Hematopoietic multipotent progenitor cell treated with erythropoietin and hydrocortisone succinate and interleukin-3 and kit ligand, for 6 days (in vitro differentiated cells): ENCODE data around the gene RAB12.

Experiments used
- DNase-seq: peaks from one replicate; pipeline ENCODE4 v3.0.0-alpha.2; 2015

Gene RAB12

DNA sequence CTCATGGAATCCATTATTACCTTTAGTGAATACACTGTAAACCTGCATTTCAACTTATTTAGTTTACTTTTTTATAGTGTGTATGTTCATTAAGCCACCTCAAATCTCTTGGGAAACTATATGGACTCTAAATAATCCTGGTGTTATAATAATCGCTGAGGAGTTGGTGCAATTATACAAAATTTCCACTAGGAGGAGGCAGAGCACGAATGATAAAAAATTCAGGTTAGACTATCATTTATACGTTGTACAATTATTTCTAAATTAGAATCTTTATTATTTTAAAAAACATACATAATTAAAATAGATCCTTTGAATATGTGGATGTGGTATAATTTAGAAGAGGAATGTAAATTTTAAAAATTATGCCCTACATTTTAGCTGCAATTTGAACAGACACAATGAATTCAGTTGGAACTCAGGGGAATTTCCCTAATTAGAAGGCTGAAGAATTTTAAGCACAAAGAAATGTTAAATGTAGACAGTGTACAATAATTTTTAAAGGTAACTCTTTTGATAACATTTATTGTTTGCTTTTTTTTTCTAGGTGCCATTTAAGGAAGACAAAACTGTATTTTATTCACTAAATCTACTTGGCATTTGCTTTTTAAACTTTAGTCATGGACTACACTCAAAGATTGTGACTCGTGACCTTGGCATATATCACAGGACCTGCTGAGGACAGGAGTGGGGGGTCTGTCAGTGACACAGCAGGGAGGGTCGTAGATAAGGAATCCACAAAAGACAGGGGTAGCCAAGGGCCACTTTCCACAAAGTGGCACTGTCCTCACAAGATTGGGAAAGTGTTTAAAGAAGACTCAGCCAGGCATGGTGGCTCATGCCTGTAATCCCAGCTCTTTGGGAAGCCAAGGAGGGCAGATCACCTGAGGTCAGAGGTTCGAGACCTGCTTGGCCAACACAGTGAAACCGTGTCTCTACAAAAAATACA lies 45.5 kb downstream of the RAB12 start:
- peak; percentile 65 for DNase-seq

DNA sequence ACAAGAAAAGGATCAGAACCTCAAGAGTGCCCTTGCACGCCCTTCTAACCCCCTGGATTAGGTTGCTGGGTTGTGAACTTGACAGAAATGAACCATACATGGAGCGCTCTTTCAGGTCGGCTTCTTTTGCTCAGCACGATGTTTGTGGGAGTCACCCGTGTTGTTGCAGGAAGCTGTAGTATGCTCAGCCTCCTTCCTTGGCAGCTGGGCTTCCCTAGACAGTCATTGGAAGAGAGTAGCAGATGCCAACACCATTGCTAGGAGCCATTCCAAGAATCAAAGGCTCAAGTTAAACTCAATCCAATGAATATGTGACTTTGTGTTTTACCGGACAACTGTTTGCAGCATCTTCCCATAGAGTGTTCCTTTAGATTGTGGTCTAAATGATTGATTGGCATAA lies 47.0 kb downstream of the RAB12 start:
- DNase-seq, result no peak

DNA sequence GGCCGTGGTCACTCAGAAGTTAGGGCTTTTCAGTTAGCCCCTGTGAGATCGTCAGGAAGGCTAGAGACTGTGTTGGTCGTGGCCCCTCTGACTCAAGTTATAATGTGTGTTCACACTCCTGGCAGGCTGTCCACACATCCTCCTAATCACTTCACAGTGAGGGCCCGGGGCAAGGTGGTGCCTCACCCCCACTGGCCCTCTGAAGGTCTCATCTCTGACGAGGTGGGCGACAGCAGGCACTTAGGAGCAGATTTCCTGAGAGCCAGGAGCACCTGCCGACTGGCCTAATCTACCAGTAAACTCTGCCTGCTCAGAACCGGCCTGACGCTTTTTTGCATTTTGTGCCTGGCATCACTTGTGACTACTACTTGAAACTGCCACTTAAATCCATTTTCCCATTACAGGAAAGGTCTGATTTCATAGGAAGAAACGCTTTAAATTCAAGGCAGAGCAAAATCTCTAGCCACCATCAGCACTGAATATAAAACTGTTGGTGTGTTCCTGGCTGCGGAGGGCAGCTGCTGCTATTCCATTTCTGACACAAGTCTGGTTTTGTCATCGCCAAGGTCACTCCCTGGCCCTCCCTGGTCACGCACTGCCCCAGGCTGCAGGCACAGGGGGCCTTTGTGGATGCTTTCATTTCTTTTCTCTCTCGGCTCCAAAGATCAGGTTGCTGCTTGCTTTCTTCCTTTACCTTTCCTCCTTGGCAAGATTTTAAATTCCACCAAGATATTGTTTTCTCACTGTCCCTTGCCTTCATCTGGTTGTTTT lies 48.0 kb downstream of the RAB12 start:
- DNase-seq, result no peak

DNA sequence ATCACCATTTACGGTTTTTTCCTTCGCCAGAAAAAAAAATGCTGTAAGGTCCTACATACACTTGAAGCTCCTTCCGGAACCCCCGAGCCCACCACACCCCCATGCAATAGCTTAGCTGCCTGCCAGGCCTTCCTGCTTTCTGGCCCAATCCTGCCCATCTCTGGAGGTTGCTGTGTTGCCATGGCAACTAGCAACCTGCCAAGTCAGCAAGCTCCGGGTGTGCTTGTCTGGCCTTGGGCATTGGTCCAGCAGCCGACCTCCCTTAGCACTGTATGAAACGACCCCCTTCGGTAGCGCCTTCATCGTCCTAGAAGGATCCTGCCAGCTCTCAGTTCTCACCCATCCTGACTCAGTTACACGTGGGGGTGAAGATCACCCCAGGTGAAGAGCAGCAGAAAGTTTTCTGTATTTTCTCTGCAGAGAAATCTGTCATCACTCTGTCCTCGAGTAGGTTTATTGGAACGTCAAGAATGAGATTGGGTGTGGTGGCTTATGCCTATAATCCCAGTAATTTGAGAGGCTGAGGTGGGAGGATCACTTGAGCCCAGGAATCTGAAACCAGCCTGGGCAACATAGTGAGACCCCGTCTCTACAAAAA lies 48.7 kb downstream of the RAB12 start:
- no peak for DNase-seq

DNA sequence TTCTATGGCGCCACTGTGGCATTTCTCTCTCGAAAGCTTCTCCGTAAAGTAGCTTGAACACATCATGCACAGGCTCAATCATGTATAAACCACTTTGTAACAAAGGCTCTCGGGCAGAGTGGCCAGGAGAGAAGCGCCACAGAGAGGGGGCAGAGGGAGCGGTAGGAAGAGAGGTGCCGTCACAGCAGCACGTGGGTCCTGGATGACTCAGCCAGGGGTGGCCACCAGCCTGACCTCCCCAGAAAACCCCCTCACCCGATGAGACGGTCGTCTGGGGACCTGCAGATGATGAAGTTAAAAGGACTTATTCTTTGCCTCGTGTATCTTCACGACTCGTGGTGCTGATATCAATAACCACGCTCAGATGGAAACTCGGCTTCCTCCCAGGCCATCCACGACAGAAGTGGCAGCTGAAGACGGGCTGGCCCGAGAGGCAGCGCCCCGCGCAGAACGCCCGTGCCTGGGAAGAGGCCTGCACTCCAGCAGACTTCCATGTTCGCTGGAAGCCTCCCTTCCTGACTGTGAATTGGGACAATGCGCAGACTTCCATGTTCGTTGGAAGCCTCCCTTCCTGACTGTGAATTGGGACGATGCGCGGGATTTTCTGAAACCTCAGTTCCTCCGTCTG lies 49.7 kb downstream of the RAB12 start:
- DNase-seq, result no peak

DNA sequence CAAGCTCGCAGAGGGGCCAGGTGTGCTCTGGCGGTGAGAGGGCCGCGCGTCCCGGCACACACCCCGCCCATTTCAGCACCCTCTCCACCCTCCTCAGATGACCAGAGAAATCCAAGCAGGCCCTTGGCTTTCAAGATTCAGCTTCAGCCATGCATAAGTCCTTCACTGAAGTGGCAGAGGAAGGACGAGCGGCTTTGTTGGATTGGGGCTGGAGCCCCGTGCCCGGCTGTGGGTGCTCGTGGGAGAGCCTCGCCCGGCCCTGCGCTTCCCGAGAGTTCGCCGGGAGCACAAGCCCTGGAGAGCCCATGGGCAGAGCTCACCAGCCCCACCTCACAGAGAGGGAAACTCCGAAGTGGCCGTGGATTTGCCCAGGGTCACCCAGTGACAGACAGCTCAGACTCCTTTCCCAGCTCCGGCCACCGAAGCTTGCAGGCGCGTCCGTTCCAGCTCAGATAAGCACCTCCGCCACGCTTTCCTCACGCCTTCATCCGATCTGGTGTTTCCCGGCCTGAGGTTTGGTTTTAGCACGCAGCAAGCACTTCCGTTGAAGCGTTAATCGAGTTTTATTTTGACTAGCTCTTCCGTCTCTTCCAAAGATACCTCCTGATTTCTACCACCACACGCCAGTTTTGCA lies 50.5 kb downstream of the RAB12 start:
- no peak for DNase-seq

DNA sequence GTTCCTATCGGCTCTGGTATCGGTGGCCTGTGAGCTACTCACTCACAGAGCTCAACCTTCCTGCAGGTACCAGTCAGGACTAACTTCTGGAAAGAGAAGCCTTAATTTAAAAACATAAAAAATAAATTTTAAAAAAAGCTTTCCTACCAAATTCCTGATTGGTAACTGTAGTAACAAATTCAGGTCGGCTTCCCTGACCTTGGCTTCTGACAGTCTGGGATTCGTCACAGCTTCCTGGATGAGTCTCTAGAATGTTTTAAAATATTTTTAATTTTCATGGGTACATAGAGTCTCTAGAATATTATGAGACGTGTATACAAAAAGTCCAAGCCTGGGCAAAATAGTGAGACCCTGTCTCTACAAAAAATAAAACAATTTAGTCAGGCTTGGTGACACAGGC lies 51.1 kb downstream of the RAB12 start:
- DNase-seq, result no peak

DNA sequence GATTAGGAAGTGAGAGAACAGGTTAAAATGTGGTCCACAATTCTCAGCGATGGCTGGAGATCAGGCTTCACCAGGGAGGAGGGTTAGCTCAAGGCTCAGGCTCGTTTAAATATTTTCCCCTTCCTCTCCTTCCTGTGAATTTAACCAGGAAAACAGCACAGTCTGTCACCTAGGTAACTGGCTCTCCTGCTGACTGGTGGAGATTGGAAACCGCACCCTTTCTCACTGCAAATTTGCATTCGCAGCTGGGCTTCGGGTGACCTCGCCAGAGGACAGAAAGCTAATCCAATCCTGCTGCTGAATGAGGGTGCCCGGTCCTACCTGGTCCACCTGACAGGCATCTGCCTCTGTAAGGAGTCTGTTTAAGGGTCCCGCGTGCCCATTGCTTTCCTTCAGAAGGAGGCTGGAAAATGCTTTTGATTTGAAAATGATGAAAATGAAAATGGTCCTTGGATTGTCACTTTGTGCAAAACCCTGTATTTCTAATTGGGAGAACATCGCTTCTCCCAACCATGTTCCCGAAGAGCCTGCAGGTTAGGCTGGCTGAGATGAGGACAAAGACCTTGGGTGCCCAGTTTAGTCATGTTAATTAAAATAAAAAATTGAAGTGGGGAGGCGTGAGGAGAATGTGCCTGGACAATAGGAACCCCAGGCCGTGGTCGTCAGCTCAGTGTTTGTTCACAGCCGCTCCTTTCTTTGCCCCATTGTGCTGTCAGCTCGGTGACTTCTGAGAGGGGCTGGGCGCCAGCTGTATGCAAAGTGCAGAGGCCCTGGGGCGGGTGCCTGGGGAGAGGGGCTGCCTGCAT lies 52.7 kb downstream of the RAB12 start:
- no peak for DNase-seq

DNA sequence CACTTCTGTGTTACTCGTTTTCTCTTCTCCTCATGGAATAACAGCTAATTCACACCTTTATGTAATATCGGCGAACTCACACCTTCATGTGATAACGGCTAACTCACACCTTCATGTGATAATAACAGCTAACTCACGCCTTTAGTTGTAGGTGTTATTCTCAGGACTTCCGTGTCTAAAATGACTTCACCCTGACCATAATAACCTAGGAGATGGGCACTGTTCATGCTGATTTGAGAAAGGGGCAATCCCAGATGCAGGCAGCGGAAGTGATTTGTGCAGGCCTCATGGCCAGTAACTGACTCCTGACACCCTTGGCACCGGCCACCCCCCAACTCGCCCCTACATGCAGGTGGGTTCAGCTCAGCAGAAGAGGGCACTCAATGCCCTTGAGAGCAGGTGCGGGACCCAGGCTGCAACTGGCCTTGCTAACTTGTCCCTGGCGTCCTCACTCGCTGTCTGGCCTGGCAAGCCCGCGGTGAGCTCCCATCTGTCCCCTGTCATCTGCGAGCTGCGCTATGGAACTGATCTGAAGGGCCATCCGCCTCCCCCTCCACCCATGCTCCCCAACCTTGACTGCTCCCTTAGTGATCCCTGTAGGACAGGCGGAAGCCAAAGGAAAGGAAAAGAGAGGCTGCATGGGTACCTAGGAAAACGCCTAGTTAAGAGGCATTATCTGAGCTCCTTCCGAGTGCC lies 53.5 kb downstream of the RAB12 start:
- no peak for DNase-seq

DNA sequence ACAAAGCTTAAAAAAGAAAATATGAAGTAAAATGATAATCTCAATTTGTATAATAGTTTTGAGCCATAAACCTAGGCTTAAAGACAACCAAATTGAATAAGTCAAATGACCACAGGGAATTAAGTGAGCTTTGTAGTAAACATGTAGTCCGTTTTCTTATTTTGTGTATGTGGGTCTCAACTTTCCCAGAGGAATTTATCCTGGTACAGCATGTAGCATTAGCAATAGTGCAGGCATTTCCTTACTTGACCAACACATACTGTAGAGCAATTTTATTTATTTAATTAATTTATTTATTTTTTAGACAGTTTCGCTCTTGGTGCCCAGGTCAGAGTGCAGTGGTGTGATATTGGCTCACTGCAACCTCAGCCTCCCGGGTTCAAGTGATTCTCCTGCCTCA lies 58.6 kb downstream of the RAB12 start:
- DNase-seq, result no peak

DNA sequence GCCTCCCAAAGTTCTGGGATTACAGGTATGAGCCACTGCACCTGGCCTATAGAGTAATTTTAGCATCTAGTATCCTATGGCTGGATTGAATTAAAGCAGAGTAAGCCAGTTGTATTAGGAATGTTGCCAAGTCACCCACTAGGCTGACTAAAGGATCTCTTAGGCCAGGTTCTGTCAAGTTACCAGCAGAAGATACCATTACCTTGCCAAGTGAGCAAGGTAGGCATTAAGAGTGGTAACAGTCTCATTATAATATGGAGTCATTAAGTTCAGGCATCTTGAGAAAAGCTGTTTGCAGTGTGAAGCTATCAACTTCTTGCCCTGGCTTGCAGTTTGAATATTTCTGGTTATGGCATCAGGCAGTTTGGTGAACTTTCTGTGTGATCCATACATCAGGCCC lies 59.1 kb downstream of the RAB12 start:
- no peak for DNase-seq

DNA sequence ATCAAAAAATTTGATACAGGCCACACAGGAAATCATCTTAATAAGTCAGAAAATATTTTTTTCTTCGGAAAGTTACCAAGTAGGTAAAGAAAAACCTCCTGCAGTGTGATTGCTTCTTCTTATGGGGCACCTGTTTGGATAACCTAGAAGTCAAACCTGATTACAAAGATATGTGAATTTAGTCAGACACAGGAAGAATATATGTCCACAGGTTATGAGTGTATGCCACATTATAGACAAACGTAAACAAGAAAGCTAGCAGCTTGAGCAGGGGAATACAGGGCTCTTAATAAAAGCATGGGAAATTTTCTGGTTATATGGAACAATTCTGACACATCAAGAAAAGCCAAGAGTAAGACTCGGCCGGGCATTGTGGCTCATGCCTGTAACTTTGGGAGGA lies 60.3 kb downstream of the RAB12 start:
- no peak for DNase-seq

DNA sequence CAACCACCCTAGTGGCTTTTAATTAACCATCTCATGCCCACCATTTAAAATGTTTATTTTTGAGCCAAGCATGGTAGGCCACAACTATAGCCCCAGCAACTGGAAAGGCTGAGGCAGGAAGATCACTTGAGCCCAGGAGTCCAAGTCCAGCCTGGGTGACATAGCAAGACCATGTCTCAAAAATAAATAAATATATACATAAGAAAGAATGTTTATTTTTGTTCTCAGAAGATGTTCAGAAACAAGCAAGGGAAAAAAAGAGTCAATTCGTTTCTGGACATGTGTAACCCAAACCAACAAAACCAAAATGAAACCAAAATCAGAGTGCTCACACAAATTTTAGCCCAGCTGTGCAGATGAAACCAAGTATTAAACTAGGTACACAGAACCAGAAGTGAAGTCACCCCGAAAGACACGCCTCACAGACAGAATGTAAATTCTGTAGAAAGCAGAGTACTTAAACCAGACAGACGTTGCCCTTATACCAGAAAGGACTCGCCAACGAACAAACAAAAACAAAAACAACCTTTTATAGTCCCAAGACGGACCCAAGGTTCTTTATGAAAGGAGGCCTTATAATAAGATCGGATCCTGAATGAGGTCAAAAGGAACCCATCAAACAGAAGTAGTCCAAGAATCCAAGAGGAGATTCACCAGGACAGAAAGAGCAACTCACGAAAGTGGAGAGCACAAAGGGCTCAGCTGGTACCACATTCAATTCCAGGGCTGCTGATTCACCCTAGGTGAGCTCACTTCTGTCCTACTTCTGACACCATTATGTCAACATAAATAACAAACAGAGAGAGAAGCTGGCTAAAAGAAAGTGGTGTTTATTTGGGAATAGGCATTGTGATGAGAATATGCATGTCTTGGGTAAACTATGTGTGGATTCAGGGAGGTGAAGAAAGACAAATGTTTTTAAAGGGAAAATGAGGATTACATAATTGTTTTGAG lies 64.3 kb downstream of the RAB12 start:
- DNase-seq, result no peak

DNA sequence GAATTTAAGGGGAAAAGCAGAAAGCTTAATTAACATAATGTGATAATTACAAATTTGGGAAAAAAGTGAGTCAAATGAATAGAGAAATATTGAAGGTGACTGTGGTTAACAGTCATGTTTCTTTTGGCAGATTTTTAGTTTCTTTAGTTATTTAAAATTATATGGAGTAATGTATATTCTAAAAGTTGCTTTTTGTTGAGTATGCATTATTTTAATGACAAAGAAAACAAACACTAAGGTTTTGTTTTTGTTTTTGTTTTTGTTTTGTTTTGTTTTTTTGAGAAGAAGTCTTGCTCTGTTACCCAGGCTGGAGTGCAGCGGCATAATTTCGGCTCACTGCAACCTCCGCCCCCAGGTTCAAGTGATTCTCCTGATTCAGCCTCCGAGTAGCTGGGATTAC lies 65.8 kb downstream of the RAB12 start:
- DNase-seq, result no peak

DNA sequence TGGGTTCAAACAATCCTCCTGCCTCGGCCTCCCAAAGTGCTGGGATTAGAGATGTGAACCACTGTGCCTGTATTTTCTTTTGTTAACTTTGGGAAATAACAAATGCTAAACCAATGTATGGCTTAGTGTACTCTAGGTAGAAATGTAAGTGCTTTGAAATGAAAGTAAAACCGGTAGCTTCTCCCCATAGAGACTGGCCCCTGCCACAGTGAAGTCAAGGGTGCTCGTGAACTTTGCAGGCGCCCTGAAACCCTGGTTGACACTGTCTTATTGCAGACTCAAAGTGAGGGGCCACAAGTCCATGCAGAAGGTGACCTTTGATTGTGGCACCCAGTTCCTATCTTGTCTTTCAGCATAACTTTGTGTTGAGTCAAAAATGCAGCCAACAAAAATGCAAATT lies 72.0 kb downstream of the RAB12 start:
- no peak for DNase-seq

DNA sequence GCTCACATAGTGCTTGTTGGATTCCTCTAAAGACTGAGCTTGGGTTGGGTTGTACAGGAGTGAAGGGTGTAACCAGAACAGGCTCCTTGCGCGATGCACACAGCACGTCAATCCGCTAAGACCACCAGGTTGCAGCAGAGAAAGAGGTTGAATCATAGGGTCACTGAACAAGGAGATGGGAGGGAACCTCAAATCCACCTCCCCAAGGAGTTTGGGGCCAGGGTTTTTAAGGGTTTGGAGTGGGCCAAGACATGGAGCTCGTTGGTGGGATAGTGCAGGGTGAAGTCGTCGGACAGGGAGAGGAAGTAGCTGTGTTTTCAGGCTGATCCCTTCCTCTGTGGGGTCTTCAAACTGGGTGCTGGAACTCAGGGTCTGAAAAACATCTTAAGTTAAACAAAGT lies 75.3 kb downstream of the RAB12 start:
- no peak for DNase-seq

DNA sequence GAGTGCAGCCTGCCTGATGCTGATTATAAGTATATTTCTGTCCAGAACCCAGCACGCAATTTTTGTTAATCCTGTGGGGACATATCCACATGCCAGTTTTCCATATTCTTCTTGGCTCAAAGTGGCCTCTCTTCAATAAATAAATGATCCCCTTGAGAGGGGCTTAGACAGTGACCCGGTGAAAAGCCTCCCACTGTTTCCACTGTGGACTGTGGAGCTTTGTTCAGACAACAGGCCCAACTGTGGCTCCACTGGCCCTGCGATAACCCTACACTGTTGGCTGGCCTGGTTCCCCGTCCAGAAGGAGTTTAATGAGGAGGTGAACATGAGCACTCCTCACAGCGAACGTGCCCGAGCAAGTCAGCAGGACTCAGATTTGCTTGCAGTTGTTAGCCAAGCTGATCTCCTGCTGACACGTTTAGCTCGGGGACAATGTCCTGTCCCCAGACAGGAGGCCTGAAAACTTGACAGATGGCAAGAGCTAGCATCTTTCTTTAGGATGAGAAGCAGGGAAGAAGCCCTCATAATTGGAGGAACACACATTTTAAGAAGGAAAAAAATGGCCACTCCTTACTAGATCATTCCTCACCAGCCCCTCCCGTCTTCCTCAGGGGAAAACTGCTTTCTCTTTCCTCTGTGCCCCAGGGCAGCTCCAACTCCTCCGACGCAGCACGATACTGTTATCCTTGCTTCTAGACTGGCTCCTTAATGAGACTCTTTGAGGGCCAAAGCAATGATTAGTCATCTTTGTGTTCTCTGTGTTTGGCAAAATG lies 76.1 kb downstream of the RAB12 start:
- no peak for DNase-seq

DNA sequence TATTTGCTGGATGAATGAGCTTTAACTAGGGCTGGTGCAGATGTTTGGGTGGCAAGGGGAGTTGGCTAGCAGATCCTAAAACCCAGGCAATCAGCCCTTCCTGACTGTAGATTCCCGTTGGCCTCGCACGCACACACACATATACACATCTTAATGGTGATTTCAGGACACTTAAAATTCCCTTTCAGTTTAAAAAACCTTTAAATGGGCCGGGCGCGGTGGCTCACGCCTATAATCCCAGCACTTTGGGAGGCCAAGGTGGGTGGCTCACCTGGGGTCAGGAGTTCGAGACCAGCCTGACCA lies 76.6 kb downstream of the RAB12 start:
- DNase-seq, result no peak

DNA sequence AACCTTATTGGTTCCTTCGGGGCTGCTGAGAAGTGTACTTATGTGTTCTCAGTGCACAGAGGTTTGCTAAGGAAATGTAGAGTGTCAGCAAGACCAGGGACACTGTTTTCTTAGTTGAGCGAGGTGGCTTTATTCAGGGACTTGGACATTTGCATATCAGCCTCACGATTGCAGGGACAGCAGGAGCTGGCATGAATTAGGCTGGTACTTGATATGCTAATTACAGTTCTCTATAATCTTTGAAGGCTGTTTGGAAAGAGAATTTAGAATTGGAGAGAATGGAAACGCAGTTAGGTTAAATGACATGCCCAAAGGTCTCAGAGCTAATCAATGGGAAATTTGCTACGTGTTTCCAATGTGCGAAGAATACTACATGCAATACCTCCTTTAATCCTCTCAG lies 77.4 kb downstream of the RAB12 start:
- DNase-seq, result no peak
